ENCODE results near the gene DCAF17.

Gene DCAF17

GRCh38 chr2:171434013-171434989 is at the start of gene DCAF17:
Gene DCAF17 (plus strand): TSS chr2:171434226. CDS start chr2:171434578, 352 bp downstream.
- Histone ChIP-seq H3K27me3 (ENCODE audit: insufficient read depth, low read length) (no peaks in the 10 kb centered on the region), H3K27ac (ENCODE audit: low read depth, low read length) (peak within 1 kb of the TSS; percentile 83), H3K79me2 (ENCODE audit: control insufficient read depth, insufficient read depth, low read length, unreplicated experiment) (peaks cover 58% of the 10 kb centered on the region), H3K4me1 (ENCODE audit: control insufficient read depth, insufficient read depth, low read length, unreplicated experiment) (peaks cover 20% of the 10 kb centered on the region), H3K4me3 (ENCODE audit: low read depth, low read length) (peak within 1 kb of the TSS; percentile 86), H3K36me3 (ENCODE audit: insufficient read depth, low read length) (peaks cover 35% of the 10 kb centered on the region), H2AFZ (ENCODE audit: low read length, unreplicated experiment) (peak within 1 kb of the TSS; percentile 90)

GRCh38 chr2:171386627-171387026 is 47.4 kb upstream of the DCAF17 start:
- no peak overlapping the region for H3K27ac ChIP-seq (ENCODE audit: low read depth, low read length)
- H3K79me2 ChIP-seq (ENCODE audit: control insufficient read depth, insufficient read depth, low read length, unreplicated experiment) = no peaks in the 10 kb centered on the region
- no peaks in the 10 kb centered on the region for H3K36me3 ChIP-seq (ENCODE audit: insufficient read depth, low read length)
- H2AFZ ChIP-seq (ENCODE audit: low read length, unreplicated experiment) = no peak overlapping the region
- no peaks in the 10 kb centered on the region for H3K27me3 ChIP-seq (ENCODE audit: insufficient read depth, low read length)
- no peak overlapping the region for H3K4me3 ChIP-seq (ENCODE audit: low read depth, low read length)
- H3K4me1 ChIP-seq (ENCODE audit: control insufficient read depth, insufficient read depth, low read length, unreplicated experiment) = peaks cover 24% of the 10 kb centered on the region

- Histone ChIP-seq H3K4me3 (ENCODE audit: low read depth, low read length) (no peak overlapping the region), H3K27me3 (ENCODE audit: insufficient read depth, low read length) (no peaks in the 10 kb centered on the region), H3K4me1 (ENCODE audit: control insufficient read depth, insufficient read depth, low read length, unreplicated experiment) (peaks cover 29% of the 10 kb centered on the region), H2AFZ (ENCODE audit: low read length, unreplicated experiment) (no peak overlapping the region), H3K36me3 (ENCODE audit: insufficient read depth, low read length) (no peaks in the 10 kb centered on the region), H3K79me2 (ENCODE audit: control insufficient read depth, insufficient read depth, low read length, unreplicated experiment) (no peaks in the 10 kb centered on the region), H3K27ac (ENCODE audit: low read depth, low read length) (no peak overlapping the region)
Observed at GRCh38 chr2:171387052-171387451, 47.0 kb upstream of the DCAF17 start.

GRCh38 chr2:171389325-171389724 is 44.7 kb upstream of the DCAF17 start:
- no peaks in the 10 kb centered on the region for H3K27me3 ChIP-seq (ENCODE audit: insufficient read depth, low read length)
- H3K79me2 ChIP-seq (ENCODE audit: control insufficient read depth, insufficient read depth, low read length, unreplicated experiment) = no peaks in the 10 kb centered on the region
- H3K36me3 ChIP-seq (ENCODE audit: insufficient read depth, low read length) = no peaks in the 10 kb centered on the region
- H2AFZ ChIP-seq (ENCODE audit: low read length, unreplicated experiment) = no peak overlapping the region
- H3K4me1 ChIP-seq (ENCODE audit: control insufficient read depth, insufficient read depth, low read length, unreplicated experiment) = peaks cover 34% of the 10 kb centered on the region
- H3K27ac ChIP-seq (ENCODE audit: low read depth, low read length) = no peak overlapping the region
- no peak overlapping the region for H3K4me3 ChIP-seq (ENCODE audit: low read depth, low read length)

GRCh38 chr2:171389780-171390179 is 44.2 kb upstream of the DCAF17 start:
- H3K4me1 ChIP-seq (ENCODE audit: control insufficient read depth, insufficient read depth, low read length, unreplicated experiment) = peaks cover 35% of the 10 kb centered on the region
- H2AFZ ChIP-seq (ENCODE audit: low read length, unreplicated experiment) = no peak overlapping the region
- no peaks in the 10 kb centered on the region for H3K79me2 ChIP-seq (ENCODE audit: control insufficient read depth, insufficient read depth, low read length, unreplicated experiment)
- no peak overlapping the region for H3K27ac ChIP-seq (ENCODE audit: low read depth, low read length)
- no peaks in the 10 kb centered on the region for H3K36me3 ChIP-seq (ENCODE audit: insufficient read depth, low read length)
- H3K27me3 ChIP-seq (ENCODE audit: insufficient read depth, low read length) = no peaks in the 10 kb centered on the region
- H3K4me3 ChIP-seq (ENCODE audit: low read depth, low read length) = no peak overlapping the region

GRCh38 chr2:171390941-171391516 is 43.0 kb upstream of the DCAF17 start:
- Histone ChIP-seq H3K36me3 (ENCODE audit: insufficient read depth, low read length) (no peaks in the 10 kb centered on the region; the same call in 1 of the 2 replicates), H3K4me3 (ENCODE audit: low read depth, low read length) (no peak overlapping the region), H2AFZ (ENCODE audit: low read length, unreplicated experiment) (no peak overlapping the region), H3K27ac (ENCODE audit: low read depth, low read length) (peak overlapping the region; percentile 44), H3K27me3 (ENCODE audit: insufficient read depth, low read length) (no peaks in the 10 kb centered on the region), H3K79me2 (ENCODE audit: control insufficient read depth, insufficient read depth, low read length, unreplicated experiment) (no peaks in the 10 kb centered on the region), H3K4me1 (ENCODE audit: control insufficient read depth, insufficient read depth, low read length, unreplicated experiment) (peaks cover 35% of the 10 kb centered on the region)

- H3K36me3 ChIP-seq (ENCODE audit: insufficient read depth, low read length) = no peaks in the 10 kb centered on the region; the same call in 1 of the 2 replicates
- H3K79me2 ChIP-seq (ENCODE audit: control insufficient read depth, insufficient read depth, low read length, unreplicated experiment) = no peaks in the 10 kb centered on the region
- peaks cover 35% of the 10 kb centered on the region for H3K4me1 ChIP-seq (ENCODE audit: control insufficient read depth, insufficient read depth, low read length, unreplicated experiment)
- H3K4me3 ChIP-seq (ENCODE audit: low read depth, low read length) = no peak overlapping the region
- no peak overlapping the region for H2AFZ ChIP-seq (ENCODE audit: low read length, unreplicated experiment)
- H3K27me3 ChIP-seq (ENCODE audit: insufficient read depth, low read length) = no peaks in the 10 kb centered on the region
- peak overlapping the region; percentile 44 for H3K27ac ChIP-seq (ENCODE audit: low read depth, low read length)
Observed at GRCh38 chr2:171391532-171391931, 42.5 kb upstream of the DCAF17 start.

GRCh38 chr2:171393487-171393886 is 40.5 kb upstream of the DCAF17 start:
- H3K27ac ChIP-seq (ENCODE audit: low read depth, low read length) = no peak overlapping the region
- no peaks in the 10 kb centered on the region; the same call in 1 of the 2 replicates for H3K36me3 ChIP-seq (ENCODE audit: insufficient read depth, low read length)
- H2AFZ ChIP-seq (ENCODE audit: low read length, unreplicated experiment) = no peak overlapping the region
- H3K79me2 ChIP-seq (ENCODE audit: control insufficient read depth, insufficient read depth, low read length, unreplicated experiment) = no peaks in the 10 kb centered on the region
- H3K4me3 ChIP-seq (ENCODE audit: low read depth, low read length) = no peak overlapping the region
- peaks cover 35% of the 10 kb centered on the region for H3K4me1 ChIP-seq (ENCODE audit: control insufficient read depth, insufficient read depth, low read length, unreplicated experiment)
- no peaks in the 10 kb centered on the region for H3K27me3 ChIP-seq (ENCODE audit: insufficient read depth, low read length)

- Histone ChIP-seq H3K79me2 (ENCODE audit: control insufficient read depth, insufficient read depth, low read length, unreplicated experiment) (peaks cover 3% of the 10 kb centered on the region), H3K36me3 (ENCODE audit: insufficient read depth, low read length) (no peaks in the 10 kb centered on the region; the same call in 1 of the 2 replicates), H3K27ac (ENCODE audit: low read depth, low read length) (no peak overlapping the region), H3K4me3 (ENCODE audit: low read depth, low read length) (no peak overlapping the region), H3K27me3 (ENCODE audit: insufficient read depth, low read length) (no peaks in the 10 kb centered on the region), H2AFZ (ENCODE audit: low read length, unreplicated experiment) (no peak overlapping the region), H3K4me1 (ENCODE audit: control insufficient read depth, insufficient read depth, low read length, unreplicated experiment) (peaks cover 35% of the 10 kb centered on the region)
Observed at GRCh38 chr2:171394164-171394740, 39.8 kb upstream of the DCAF17 start.

- Histone ChIP-seq H3K36me3 (ENCODE audit: insufficient read depth, low read length) (peaks cover 10% of the 10 kb centered on the region; the same call in 1 of the 2 replicates), H3K4me1 (ENCODE audit: control insufficient read depth, insufficient read depth, low read length, unreplicated experiment) (peaks cover 19% of the 10 kb centered on the region), H3K27ac (ENCODE audit: low read depth, low read length) (no peak overlapping the region), H3K79me2 (ENCODE audit: control insufficient read depth, insufficient read depth, low read length, unreplicated experiment) (peaks cover 12% of the 10 kb centered on the region), H2AFZ (ENCODE audit: low read length, unreplicated experiment) (no peak overlapping the region), H3K4me3 (ENCODE audit: low read depth, low read length) (no peak overlapping the region), H3K27me3 (ENCODE audit: insufficient read depth, low read length) (no peaks in the 10 kb centered on the region)
Observed at GRCh38 chr2:171399292-171399691, 34.7 kb upstream of the DCAF17 start.
